ENCODE data around the gene GRIN2C.

Gene GRIN2C

GRCh38 chr17:74818291-74818938 is 41.3 kb downstream of the GRIN2C start:
- no peak for DNase-seq

- DNase-seq, result no peak
Observed at GRCh38 chr17:74816905-74817620, 42.6 kb downstream of the GRIN2C start.

- no peak for DNase-seq
Observed at GRCh38 chr17:74815550-74816370, 43.9 kb downstream of the GRIN2C start.

GRCh38 chr17:74815067-74815466 is 44.6 kb downstream of the GRIN2C start:
- DNase-seq, result no peak

- DNase-seq, result no peak
Observed at GRCh38 chr17:74814453-74814852, 45.2 kb downstream of the GRIN2C start.

GRCh38 chr17:74812109-74813009 is 47.3 kb downstream of the GRIN2C start:
- DNase-seq, result no peak

- DNase-seq, result peak; percentile 53 to 55
Observed at GRCh38 chr17:74810699-74811485, 48.8 kb downstream of the GRIN2C start.

GRCh38 chr17:74808714-74809430 is 50.8 kb downstream of the GRIN2C start:
- DNase-seq, result no peak

GRCh38 chr17:74807925-74808324 is 51.8 kb downstream of the GRIN2C start:
- peak; percentile 84 to 91 for DNase-seq

GRCh38 chr17:74807441-74807840 is 52.2 kb downstream of the GRIN2C start:
- DNase-seq, result no peak

GRCh38 chr17:74806334-74806733 is 53.4 kb downstream of the GRIN2C start:
- no peak for DNase-seq

GRCh38 chr17:74805591-74805991 is 54.1 kb downstream of the GRIN2C start:
- DNase-seq, result peak; percentile 83 to 88

GRCh38 chr17:74804683-74805082 is 55.0 kb downstream of the GRIN2C start:
- DNase-seq, result no peak

- no peak for DNase-seq
Observed at GRCh38 chr17:74803971-74804370, 55.7 kb downstream of the GRIN2C start.

- DNase-seq, result peak; percentile 48 to 81
Observed at GRCh38 chr17:74803388-74803930, 56.2 kb downstream of the GRIN2C start.

- DNase-seq, result no peak
Observed at GRCh38 chr17:74801896-74802295, 57.8 kb downstream of the GRIN2C start.

GRCh38 chr17:74800531-74800930 is 59.2 kb downstream of the GRIN2C start:
- DNase-seq, result no peak

GRCh38 chr17:74799097-74799496 is 60.6 kb downstream of the GRIN2C start:
- DNase-seq, result no peak

GRCh38 chr17:74798239-74798707 is 61.4 kb downstream of the GRIN2C start:
- DNase-seq, result no peak

GRCh38 chr17:74797824-74798223 is 61.9 kb downstream of the GRIN2C start:
- no peak for DNase-seq

GRCh38 chr17:74796866-74797265 is 62.8 kb downstream of the GRIN2C start:
- DNase-seq, result no peak

Measured in cerebellar nuclear complex (tissue), 1 donor.